Neural progenitor cell (in vitro differentiated cells): Measurements from ENCODE around the gene C2CD4C. TPM values are rescaled to one million over a fixed set of nuclear protein-coding genes. Genes with fewer than 3 reads are reported as not detected.

ENCODE experiments used
- DNase-seq: peaks from one replicate; pipeline ENCODE4 v3.0.0-alpha.2; 2016; ENCODE audit warnings: low spot score
- H2AFZ ChIP-seq: fragments of 200-600 bp; sonication (generic); replicated peaks from 2 replicates; pipeline ENCODE4 v1.6.1; 2016; ENCODE audit warnings: antibody characterized with exemption
- H3F3A ChIP-seq: fragments of 200-600 bp; sonication (generic); 2 replicates; pipeline ENCODE4 v1.6.1; 2016; ENCODE audit warnings: antibody characterized with exemption, low read depth
- H3K27ac ChIP-seq: fragments of 200-600 bp; sonication (generic); 2 replicates; pipeline ENCODE4 v1.5.1; 2016; ENCODE audit warnings: mild to moderate bottlenecking
- H3K27me3 ChIP-seq: fragments of 200-600 bp; sonication (generic); 2 replicates; pipeline ENCODE4 v1.6.1; 2016; ENCODE audit warnings: mild to moderate bottlenecking, moderate library complexity
- H3K36me3 ChIP-seq: fragments of 200-600 bp; sonication (generic); 2 replicates; pipeline ENCODE4 v1.5.1; 2016
- H3K4me1 ChIP-seq: fragments of 200-600 bp; sonication (generic); 2 replicates; pipeline ENCODE4 v1.6.1; 2016; ENCODE audit warnings: mixed run types
- H3K4me2 ChIP-seq: fragments of 200-600 bp; sonication (generic); 2 replicates; pipeline ENCODE4 v1.6.1; 2016
- H3K4me3 ChIP-seq: fragments of 200-600 bp; sonication (generic); 2 replicates; pipeline ENCODE4 v1.5.1; 2016
- H3K79me2 ChIP-seq: fragments of 200-600 bp; sonication (generic); 2 replicates; pipeline ENCODE4 v1.6.1; 2016; ENCODE audit warnings: low read depth
- H3K9ac ChIP-seq: fragments of 200-600 bp; sonication (generic); 2 replicates; pipeline ENCODE4 v1.6.1; 2016
- H3K9me3 ChIP-seq: fragments of 200-600 bp; sonication (generic); 2 replicates; pipeline ENCODE4 v1.5.1; 2016; ENCODE audit warnings: low read depth
- H4K20me1 ChIP-seq: fragments of 200-600 bp; sonication (generic); 2 replicates; pipeline ENCODE4 v1.6.1; 2016; ENCODE audit warnings: low read depth
- H3K27ac Mint-ChIP-seq: 3 replicates; pipeline ENCODE4 v1.8.0; 2021; ENCODE audit warnings: mixed read lengths
- H3K27me3 Mint-ChIP-seq: 2 replicates; pipeline ENCODE4 v1.8.0; 2022; ENCODE audit warnings: low read depth, mild to moderate bottlenecking, inconsistent platforms, moderate library complexity, mixed read lengths; ENCODE audit not compliant: insufficient read depth
- H3K36me3 Mint-ChIP-seq: 3 replicates; pipeline ENCODE4 v1.8.0; 2021; ENCODE audit warnings: mixed read lengths
- H3K4me1 Mint-ChIP-seq: 3 replicates; pipeline ENCODE4 v1.8.0; 2021; ENCODE audit warnings: mixed read lengths
- H3K4me3 Mint-ChIP-seq: 3 replicates; pipeline ENCODE4 v1.8.0; 2021; ENCODE audit warnings: mild to moderate bottlenecking, moderate library complexity, mixed read lengths
- H3K9me3 Mint-ChIP-seq: 3 replicates; pipeline ENCODE4 v1.8.0; 2020; ENCODE audit warnings: mixed read lengths
- EZH2 ChIP-seq: fragments of 200-600 bp; sonication (generic); IDR thresholded peaks from 2 replicates; pipeline ENCODE4 v1.6.1; 2017; ENCODE audit warnings: antibody characterized with exemption, mild to moderate bottlenecking, moderate library complexity
- EZH2phosphoT487 ChIP-seq: fragments of 200-600 bp; sonication (generic); IDR thresholded peaks from 2 replicates; pipeline ENCODE4 v1.6.1; 2017; ENCODE audit warnings: antibody characterized with exemption
- total RNA-seq: library from RNA; depleted of rRNA; stranded (reverse); fragments of >200 nt; gene quantifications from 2 replicates; pipeline ENCODE4 v1.2.3, GENCODE V29; 2015; ENCODE audit warnings: low replicate concordance
- TF ChIP-seq, protein P1 (sequence below): fragments of 200-600 bp; sonication (generic); IDR thresholded peaks from 2 replicates; pipeline ENCODE4 v1.5.1; 2017; ENCODE audit warnings: antibody characterized with exemption, mild to moderate bottlenecking

The C2CD4C gene
- total RNA-seq, 1 donor from 2014 or later, result 2.3 TPM

DNA sequence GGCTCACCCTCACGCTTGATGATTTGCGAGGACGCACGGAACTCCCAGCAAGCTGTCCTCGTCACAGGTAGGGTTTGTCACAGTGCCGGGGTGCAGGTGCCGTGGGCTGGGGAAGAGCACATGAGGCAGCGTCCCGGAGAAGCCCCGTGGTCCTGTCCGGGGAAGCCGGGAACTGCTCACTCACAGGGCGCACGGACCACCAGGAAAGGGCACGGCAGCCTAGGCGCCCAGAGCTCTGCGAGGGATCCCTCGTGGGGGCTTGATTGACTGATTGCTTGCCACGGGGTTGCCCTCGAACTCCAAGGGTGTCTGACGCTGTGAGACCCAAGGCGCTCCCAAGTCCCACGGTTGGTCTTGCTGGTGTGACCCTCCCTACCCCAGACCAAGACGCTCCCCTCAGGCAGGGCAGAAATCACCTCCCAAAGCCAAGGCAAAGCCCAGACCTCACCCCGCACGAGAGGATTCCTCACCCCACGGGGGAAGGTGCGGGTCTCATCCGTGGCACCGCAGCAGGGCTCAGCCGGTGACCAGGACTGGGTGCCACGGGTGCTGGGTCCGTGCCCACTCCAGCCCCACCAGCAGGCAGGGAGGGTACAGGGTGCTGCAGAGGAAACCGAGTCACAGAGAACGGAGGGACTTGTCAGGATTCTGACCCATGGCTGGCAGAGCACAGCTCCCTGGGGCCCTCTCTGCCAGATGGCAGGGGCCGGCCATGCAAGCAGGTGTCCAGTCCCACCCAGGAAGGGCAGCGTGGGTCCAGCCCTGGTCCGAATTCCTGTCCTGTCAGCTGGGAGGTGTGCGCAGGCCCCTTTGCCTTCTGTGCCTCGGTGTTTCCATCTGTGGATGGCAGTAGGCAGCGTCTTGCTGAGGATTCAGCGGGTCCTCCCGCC lies 7.7 kb downstream of the C2CD4C start:
- peaks cover 10% of the 10 kb centered on the region for H3K9me3 Mint-ChIP-seq

DNA sequence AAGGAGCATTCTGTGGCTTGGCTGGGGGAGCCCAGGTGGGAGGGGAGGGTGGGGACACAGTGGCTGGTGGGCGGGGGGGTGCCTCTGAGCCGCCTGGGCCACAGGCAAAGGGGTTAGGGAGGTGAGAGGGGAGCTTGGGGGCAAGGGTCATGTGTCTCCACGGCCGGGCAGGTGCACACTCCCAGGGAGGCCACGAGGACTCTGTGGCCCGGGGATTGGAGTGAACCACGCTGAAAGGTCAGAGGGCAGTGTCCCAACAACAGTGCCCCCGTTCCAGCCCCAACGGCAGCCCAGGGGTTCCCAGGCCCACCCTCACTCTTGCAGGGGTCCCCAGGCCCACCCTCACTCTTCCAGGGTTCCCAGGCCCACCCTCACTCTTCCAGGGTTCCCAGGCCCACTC lies 9.6 kb downstream of the C2CD4C start:
- Histone ChIP-seq H4K20me1 (no peaks in the 10 kb centered on the region), H3K36me3 (no peaks in the 10 kb centered on the region), H3K27me3 (no peaks in the 10 kb centered on the region), H3K4me2 (no peak overlapping the region), H3K27ac (no peak overlapping the region), H2AFZ (no peak overlapping the region), H3K9ac (no peak overlapping the region), H3F3A (peaks cover 10% of the 10 kb centered on the region), H3K4me1 (no peaks in the 10 kb centered on the region), H3K79me2 (no peaks in the 10 kb centered on the region), H3K4me3 (no peak overlapping the region), H3K9me3 (no peaks in the 10 kb centered on the region)
- H3K9me3 Mint-ChIP-seq, result peaks cover 18% of the 10 kb centered on the region
- H3K27ac Mint-ChIP-seq, result no peak overlapping the region
- no peak overlapping the region for H3K4me3 Mint-ChIP-seq
- TF ChIP-seq EZH2, result no peak
- TF ChIP-seq, protein P1, sequence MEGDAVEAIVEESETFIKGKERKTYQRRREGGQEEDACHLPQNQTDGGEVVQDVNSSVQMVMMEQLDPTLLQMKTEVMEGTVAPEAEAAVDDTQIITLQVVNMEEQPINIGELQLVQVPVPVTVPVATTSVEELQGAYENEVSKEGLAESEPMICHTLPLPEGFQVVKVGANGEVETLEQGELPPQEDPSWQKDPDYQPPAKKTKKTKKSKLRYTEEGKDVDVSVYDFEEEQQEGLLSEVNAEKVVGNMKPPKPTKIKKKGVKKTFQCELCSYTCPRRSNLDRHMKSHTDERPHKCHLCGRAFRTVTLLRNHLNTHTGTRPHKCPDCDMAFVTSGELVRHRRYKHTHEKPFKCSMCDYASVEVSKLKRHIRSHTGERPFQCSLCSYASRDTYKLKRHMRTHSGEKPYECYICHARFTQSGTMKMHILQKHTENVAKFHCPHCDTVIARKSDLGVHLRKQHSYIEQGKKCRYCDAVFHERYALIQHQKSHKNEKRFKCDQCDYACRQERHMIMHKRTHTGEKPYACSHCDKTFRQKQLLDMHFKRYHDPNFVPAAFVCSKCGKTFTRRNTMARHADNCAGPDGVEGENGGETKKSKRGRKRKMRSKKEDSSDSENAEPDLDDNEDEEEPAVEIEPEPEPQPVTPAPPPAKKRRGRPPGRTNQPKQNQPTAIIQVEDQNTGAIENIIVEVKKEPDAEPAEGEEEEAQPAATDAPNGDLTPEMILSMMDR, result no peak
- TF ChIP-seq EZH2phosphoT487, result no peak
- peaks cover 10% of the 10 kb centered on the region for H3K27me3 Mint-ChIP-seq
- no peaks in the 10 kb centered on the region for H3K36me3 Mint-ChIP-seq
- H3K4me1 Mint-ChIP-seq, result peaks cover 12% of the 10 kb centered on the region
- no peak for DNase-seq

More for the DNA sequence above, 7.7 kb downstream of the C2CD4C start:
- no peak overlapping the region for H3K4me3 ChIP-seq
- Mint-ChIP-seq H3K27me3 (peaks cover 7% of the 10 kb centered on the region), H3K36me3 (no peaks in the 10 kb centered on the region), H3K4me1 (peaks cover 18% of the 10 kb centered on the region), H3K27ac (no peak overlapping the region), H3K4me3 (no peak overlapping the region)
- no peaks in the 10 kb centered on the region for H3K4me1 ChIP-seq
- TF ChIP-seq EZH2, result no peak
- TF ChIP-seq EZH2phosphoT487, result no peak
- TF ChIP-seq, protein P1, result no peak
- no peak overlapping the region for H3K9ac ChIP-seq
- H3K4me2 ChIP-seq, result no peak overlapping the region
- no peak overlapping the region for H2AFZ ChIP-seq
- no peaks in the 10 kb centered on the region for H3K79me2 ChIP-seq
- DNase-seq, result no peak
- H3K9me3 ChIP-seq, result no peaks in the 10 kb centered on the region
- no peaks in the 10 kb centered on the region for H3K27me3 ChIP-seq
- peaks cover 15% of the 10 kb centered on the region for H3F3A ChIP-seq
- H3K36me3 ChIP-seq, result no peaks in the 10 kb centered on the region
- no peak overlapping the region for H3K27ac ChIP-seq
- H4K20me1 ChIP-seq, result peaks cover 3% of the 10 kb centered on the region

GRCh38 chr19:398719-399118 lies 10.2 kb downstream of the C2CD4C start:
- Mint-ChIP-seq H3K4me1 (peaks cover 12% of the 10 kb centered on the region), H3K27ac (peak overlapping the region; percentile 46)
- DNase-seq, result no peak

More at GRCh38 chr19:398719-399118, 10.2 kb downstream of the C2CD4C start:
- no peaks in the 10 kb centered on the region for H3K27me3 ChIP-seq
- H4K20me1 ChIP-seq, result no peaks in the 10 kb centered on the region
- no peaks in the 10 kb centered on the region for H3K36me3 ChIP-seq
- H3K4me1 ChIP-seq, result no peaks in the 10 kb centered on the region
- H3K4me3 ChIP-seq, result no peak overlapping the region
- Mint-ChIP-seq H3K9me3 (peaks cover 22% of the 10 kb centered on the region), H3K4me3 (peak overlapping the region; percentile 30), H3K36me3 (no peaks in the 10 kb centered on the region), H3K27me3 (peaks cover 10% of the 10 kb centered on the region)
- H3F3A ChIP-seq, result peaks cover 12% of the 10 kb centered on the region
- no peaks in the 10 kb centered on the region for H3K9me3 ChIP-seq
- no peak overlapping the region for H3K9ac ChIP-seq
- no peak overlapping the region for H2AFZ ChIP-seq
- no peak overlapping the region for H3K4me2 ChIP-seq
- no peaks in the 10 kb centered on the region for H3K79me2 ChIP-seq
- TF ChIP-seq EZH2phosphoT487, result no peak
- TF ChIP-seq EZH2, result no peak
- TF ChIP-seq, protein P1, result no peak
- H3K27ac ChIP-seq, result no peak overlapping the region
